WTC11 (cell line): Measurements from ENCODE around the gene CGNL1.

Source experiments
- CREM ChIP-seq: sonication (generic); formaldehyde crosslinking; IDR thresholded peaks from 2 replicates; pipeline ENCODE4 v1.8.1; 2022; ENCODE audit warnings: mild to moderate bottlenecking, missing genetic modification reagents, moderate library complexity
- GABPB1 ChIP-seq: sonication (generic); formaldehyde crosslinking; IDR thresholded peaks from 2 replicates; pipeline ENCODE4 v1.8.1; 2023; ENCODE audit warnings: mild to moderate bottlenecking, missing genetic modification reagents
- JUN ChIP-seq: sonication (generic); formaldehyde crosslinking; IDR thresholded peaks from 2 replicates; pipeline ENCODE4 v1.8.0; 2023; ENCODE audit warnings: mild to moderate bottlenecking, missing genetic modification reagents
- KAT7 ChIP-seq: sonication (generic); formaldehyde crosslinking; IDR thresholded peaks from 2 replicates; pipeline ENCODE4 v1.8.1; 2023; ENCODE audit warnings: missing genetic modification reagents, mild to moderate bottlenecking, borderline replicate concordance
- NR1H2 ChIP-seq: sonication (generic); formaldehyde crosslinking; IDR thresholded peaks from 2 replicates; pipeline ENCODE4 v1.9.0; 2021; ENCODE audit warnings: mild to moderate bottlenecking, moderate library complexity, missing genetic modification reagents
- SMAD3 ChIP-seq: sonication (generic); formaldehyde crosslinking; IDR thresholded peaks from 2 replicates; pipeline ENCODE4 v1.8.0; 2022; ENCODE audit warnings: missing genetic modification reagents, mild to moderate bottlenecking, borderline replicate concordance
- SP1 ChIP-seq: sonication (generic); formaldehyde crosslinking; conservative IDR thresholded peaks from 2 replicates; pipeline ENCODE4 v1.8.1; 2022; ENCODE audit warnings: missing genetic modification reagents
- TCF7 ChIP-seq: sonication (generic); formaldehyde crosslinking; IDR thresholded peaks from 2 replicates; pipeline ENCODE4 v1.8.0; 2022; ENCODE audit warnings: mild to moderate bottlenecking, low read depth, missing genetic modification reagents, moderate library complexity
- TEAD4 ChIP-seq: sonication (generic); formaldehyde crosslinking; IDR thresholded peaks from 2 replicates; pipeline ENCODE4 v1.8.0; 2022; ENCODE audit warnings: mild to moderate bottlenecking, missing genetic modification reagents
- USF1 ChIP-seq: sonication (generic); formaldehyde crosslinking; IDR thresholded peaks from 2 replicates; pipeline ENCODE4 v1.8.0; 2022; ENCODE audit warnings: mild to moderate bottlenecking, missing genetic modification reagents
- ZBTB21 ChIP-seq: sonication (generic); formaldehyde crosslinking; IDR thresholded peaks from 2 replicates; pipeline ENCODE4 v1.8.1; 2023; ENCODE audit warnings: mild to moderate bottlenecking, missing genetic modification reagents, borderline replicate concordance
- ZNF396 ChIP-seq: fragments of 250-450 bp; sonication (Bioruptor Pico); IDR thresholded peaks from 2 replicates; pipeline ENCODE4 v1.8.0; 2021; ENCODE audit warnings: mild to moderate bottlenecking, moderate library complexity, borderline replicate concordance
- TF ChIP-seq, protein P1 (sequence below): sonication (generic); formaldehyde crosslinking; IDR thresholded peaks from 2 replicates; pipeline ENCODE4 v1.8.0; 2023; ENCODE audit warnings: mild to moderate bottlenecking, missing genetic modification reagents
- TF ChIP-seq, protein P2 (sequence below): fragments of 200-600 bp; IDR thresholded peaks from 2 replicates; pipeline ENCODE4 v1.8.0; 2022; ENCODE audit warnings: antibody characterized with exemption

DNA sequence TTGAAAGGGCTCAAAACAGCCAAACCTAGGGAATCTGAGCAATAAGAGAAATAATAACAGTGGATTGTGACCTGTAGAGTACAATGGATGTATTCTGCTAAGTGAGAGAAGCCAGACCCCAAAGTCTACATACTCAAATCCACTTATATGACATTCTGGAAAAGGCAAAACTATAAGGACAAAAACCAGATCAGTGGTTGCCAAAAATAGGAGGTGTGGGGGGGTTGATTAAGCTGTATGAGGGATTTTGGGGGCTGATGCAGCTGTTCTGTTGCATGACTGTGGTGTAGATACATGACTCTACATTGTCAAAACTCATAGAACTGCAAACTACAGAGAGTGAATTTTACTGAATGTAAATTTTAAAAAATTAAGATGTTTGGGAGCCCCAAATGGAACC lies 20.1 kb upstream of the CGNL1 start:
- TF ChIP-seq USF1 (CRISPR knock-in tag) (no peak), JUN (no peak), ZBTB21 (no peak), TCF7 (CRISPR knock-in tag) (no peak), TEAD4 (CRISPR knock-in tag) (no peak), GABPB1 (CRISPR knock-in tag) (no peak), SP1 (CRISPR knock-in tag) (no peak), CREM (CRISPR knock-in tag) (no peak), NR1H2 (CRISPR knock-in tag) (no peak), ZNF396 (CRISPR knock-in tag) (no peak), KAT7 (CRISPR knock-in tag) (no peak), SMAD3 (CRISPR knock-in tag) (no peak)
- TF ChIP-seq, protein P1, sequence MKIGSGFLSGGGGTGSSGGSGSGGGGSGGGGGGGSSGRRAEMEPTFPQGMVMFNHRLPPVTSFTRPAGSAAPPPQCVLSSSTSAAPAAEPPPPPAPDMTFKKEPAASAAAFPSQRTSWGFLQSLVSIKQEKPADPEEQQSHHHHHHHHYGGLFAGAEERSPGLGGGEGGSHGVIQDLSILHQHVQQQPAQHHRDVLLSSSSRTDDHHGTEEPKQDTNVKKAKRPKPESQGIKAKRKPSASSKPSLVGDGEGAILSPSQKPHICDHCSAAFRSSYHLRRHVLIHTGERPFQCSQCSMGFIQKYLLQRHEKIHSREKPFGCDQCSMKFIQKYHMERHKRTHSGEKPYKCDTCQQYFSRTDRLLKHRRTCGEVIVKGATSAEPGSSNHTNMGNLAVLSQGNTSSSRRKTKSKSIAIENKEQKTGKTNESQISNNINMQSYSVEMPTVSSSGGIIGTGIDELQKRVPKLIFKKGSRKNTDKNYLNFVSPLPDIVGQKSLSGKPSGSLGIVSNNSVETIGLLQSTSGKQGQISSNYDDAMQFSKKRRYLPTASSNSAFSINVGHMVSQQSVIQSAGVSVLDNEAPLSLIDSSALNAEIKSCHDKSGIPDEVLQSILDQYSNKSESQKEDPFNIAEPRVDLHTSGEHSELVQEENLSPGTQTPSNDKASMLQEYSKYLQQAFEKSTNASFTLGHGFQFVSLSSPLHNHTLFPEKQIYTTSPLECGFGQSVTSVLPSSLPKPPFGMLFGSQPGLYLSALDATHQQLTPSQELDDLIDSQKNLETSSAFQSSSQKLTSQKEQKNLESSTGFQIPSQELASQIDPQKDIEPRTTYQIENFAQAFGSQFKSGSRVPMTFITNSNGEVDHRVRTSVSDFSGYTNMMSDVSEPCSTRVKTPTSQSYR (CRISPR knock-in tag) = no peak
- TF ChIP-seq, protein P2, sequence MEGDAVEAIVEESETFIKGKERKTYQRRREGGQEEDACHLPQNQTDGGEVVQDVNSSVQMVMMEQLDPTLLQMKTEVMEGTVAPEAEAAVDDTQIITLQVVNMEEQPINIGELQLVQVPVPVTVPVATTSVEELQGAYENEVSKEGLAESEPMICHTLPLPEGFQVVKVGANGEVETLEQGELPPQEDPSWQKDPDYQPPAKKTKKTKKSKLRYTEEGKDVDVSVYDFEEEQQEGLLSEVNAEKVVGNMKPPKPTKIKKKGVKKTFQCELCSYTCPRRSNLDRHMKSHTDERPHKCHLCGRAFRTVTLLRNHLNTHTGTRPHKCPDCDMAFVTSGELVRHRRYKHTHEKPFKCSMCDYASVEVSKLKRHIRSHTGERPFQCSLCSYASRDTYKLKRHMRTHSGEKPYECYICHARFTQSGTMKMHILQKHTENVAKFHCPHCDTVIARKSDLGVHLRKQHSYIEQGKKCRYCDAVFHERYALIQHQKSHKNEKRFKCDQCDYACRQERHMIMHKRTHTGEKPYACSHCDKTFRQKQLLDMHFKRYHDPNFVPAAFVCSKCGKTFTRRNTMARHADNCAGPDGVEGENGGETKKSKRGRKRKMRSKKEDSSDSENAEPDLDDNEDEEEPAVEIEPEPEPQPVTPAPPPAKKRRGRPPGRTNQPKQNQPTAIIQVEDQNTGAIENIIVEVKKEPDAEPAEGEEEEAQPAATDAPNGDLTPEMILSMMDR = no peak
